HepG2 (cell line): ENCODE measurements around the gene MKS1. TPM values are rescaled to one million over a fixed set of nuclear protein-coding genes. Genes with fewer than 3 reads are reported as not detected.

Experiments
- CCAR2 ChIP-seq: fragments of 200-400 bp; formaldehyde crosslinking; optimal IDR thresholded peaks from 2 replicates; pipeline ENCODE3; 2018; ENCODE audit warnings: low read depth, mild to moderate bottlenecking, low read length, moderate library complexity
- CSRNP1 ChIP-seq: sonication (generic); formaldehyde crosslinking; IDR thresholded peaks from 2 replicates; pipeline ENCODE4 v1.8.1; 2023; ENCODE audit warnings: mild to moderate bottlenecking, missing genetic modification reagents
- ELF3 ChIP-seq: IDR thresholded peaks from 2 replicates; pipeline ENCODE4 v1.6.1; 2016; ENCODE audit warnings: missing genetic modification reagents, missing compliant biosample characterization
- ELF4 ChIP-seq: sonication (generic); formaldehyde crosslinking; IDR thresholded peaks from 2 replicates; pipeline ENCODE4 v1.5.0; 2020; ENCODE audit warnings: missing genetic modification reagents, mild to moderate bottlenecking, moderate library complexity, borderline replicate concordance
- GMEB2 ChIP-seq: IDR thresholded peaks from 2 replicates; pipeline ENCODE4 v1.6.1; 2016; ENCODE audit warnings: missing biosample characterization, missing genetic modification reagents, low read depth
- MTA1 ChIP-seq: sonication (generic); formaldehyde crosslinking; IDR thresholded peaks from 2 replicates; pipeline ENCODE4 v1.4.0; 2020; ENCODE audit warnings: missing genetic modification reagents, mild to moderate bottlenecking, borderline replicate concordance
- NFYC ChIP-seq: IDR thresholded peaks from 2 replicates; pipeline ENCODE4 v1.6.1; 2016; ENCODE audit warnings: missing genetic modification reagents, missing compliant biosample characterization
- NRL ChIP-seq: sonication (generic); formaldehyde crosslinking; IDR thresholded peaks from 2 replicates; pipeline ENCODE4 v1.5.0; 2020; ENCODE audit warnings: missing genetic modification reagents, mild to moderate bottlenecking, moderate library complexity, borderline replicate concordance
- TAF1 ChIP-seq: sonication (generic); formaldehyde crosslinking; IDR thresholded peaks from 2 replicates; pipeline ENCODE4 v1.4.0; 2020; ENCODE audit warnings: missing genetic modification reagents
- UBTF ChIP-seq: sonication (generic); formaldehyde crosslinking; IDR thresholded peaks from 2 replicates; pipeline ENCODE4 v1.4.0; 2020; ENCODE audit warnings: mild to moderate bottlenecking, missing genetic modification reagents
- ZNF17 ChIP-seq: sonication (generic); formaldehyde crosslinking; IDR thresholded peaks from 2 replicates; pipeline ENCODE4 v1.5.0; 2020; ENCODE audit warnings: mild to moderate bottlenecking, missing genetic modification reagents
- ZNF276 ChIP-seq: sonication (generic); formaldehyde crosslinking; IDR thresholded peaks from 2 replicates; pipeline ENCODE4 v1.4.0; 2020; ENCODE audit warnings: mild to moderate bottlenecking, low read depth, missing genetic modification reagents
- ZNF501 ChIP-seq: sonication (generic); formaldehyde crosslinking; IDR thresholded peaks from 2 replicates; pipeline ENCODE4 v1.5.1; 2020; ENCODE audit warnings: mild to moderate bottlenecking, moderate library complexity, missing genetic modification reagents
- polyA plus RNA-seq, 8 experiments: library from polyadenylated mRNA; depleted of rRNA in 3 of 8; stranded (reverse) in 7 of 8; unstranded in 1 of 8; fragments of >200 nt; fragmentation: Illumina TruSeq in 4 of 8; extraction: Trizol in 4 of 8; gene quantifications; 2 replicates each; pipeline versions ENCODE4 v1.2.1 to v1.2.3, GENCODE V29; 2011 to 2016; ENCODE audit warnings: low read depth in 4 of 8, missing spikeins in 1 of 8, mixed read lengths in 1 of 8; ENCODE audit not compliant: insufficient read depth in 1 of 8
- total RNA-seq, 5 experiments: library from RNA; depleted of rRNA; stranded (reverse); fragments of >200 nt; fragmentation: Illumina TruSeq; extraction: Trizol; gene quantifications; 2 replicates each; pipeline ENCODE4 v1.2.3, GENCODE V29; 2016; ENCODE audit warnings: low read depth in 1 of 5
- TF ChIP-seq, protein P1 (sequence below): sonication (generic); formaldehyde crosslinking; IDR thresholded peaks from 2 replicates; pipeline ENCODE4 v1.8.0; 2022; ENCODE audit warnings: mild to moderate bottlenecking, missing genetic modification reagents, borderline replicate concordance
- TF ChIP-seq, protein P2 (sequence below): IDR thresholded peaks from 2 replicates; pipeline ENCODE4 v1.6.1; 2016; ENCODE audit warnings: missing genetic modification reagents, missing compliant biosample characterization

Gene MKS1
- total and polyA plus RNA-seq, 2 of the 13 experiments (the other 11 are each of a cell fraction or from before 2014, with no cell fraction given) = 16.1 to 26.3 TPM

GRCh38 chr17:58249270-58250133, 30.4 kb upstream of the MKS1 start (continued):
- TF ChIP-seq TAF1 (CRISPR knock-in tag) = no peak
- peak; percentile 91 for TF ChIP-seq CSRNP1 (CRISPR knock-in tag)
- TF ChIP-seq, protein P1, sequence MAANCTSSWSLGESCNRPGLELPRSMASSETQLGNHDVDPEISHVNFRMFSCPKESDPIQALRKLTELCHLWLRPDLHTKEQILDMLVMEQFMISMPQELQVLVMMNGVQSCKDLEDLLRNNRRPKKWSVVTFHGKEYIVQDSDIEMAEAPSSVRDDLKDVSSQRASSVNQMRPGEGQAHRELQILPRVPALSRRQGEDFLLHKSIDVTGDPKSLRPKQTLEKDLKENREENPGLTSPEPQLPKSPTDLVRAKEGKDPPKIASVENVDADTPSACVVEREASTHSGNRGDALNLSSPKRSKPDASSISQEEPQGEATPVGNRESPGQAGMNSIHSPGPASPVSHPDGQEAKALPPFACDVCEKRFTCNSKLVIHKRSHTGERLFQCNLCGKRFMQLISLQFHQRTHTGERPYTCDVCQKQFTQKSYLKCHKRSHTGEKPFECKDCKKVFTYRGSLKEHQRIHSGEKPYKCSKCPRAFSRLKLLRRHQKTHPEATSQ (CRISPR knock-in tag) = peak; percentile 79; the same call in 1 of the 2 replicates
- TF ChIP-seq, protein P2, sequence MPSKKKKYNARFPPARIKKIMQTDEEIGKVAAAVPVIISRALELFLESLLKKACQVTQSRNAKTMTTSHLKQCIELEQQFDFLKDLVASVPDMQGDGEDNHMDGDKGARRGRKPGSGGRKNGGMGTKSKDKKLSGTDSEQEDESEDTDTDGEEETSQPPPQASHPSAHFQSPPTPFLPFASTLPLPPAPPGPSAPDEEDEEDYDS (CRISPR knock-in tag) = no peak
- peak; percentile 23; the same call in 1 of the 2 replicates for TF ChIP-seq UBTF (CRISPR knock-in tag)
- no peak for TF ChIP-seq NFYC (CRISPR knock-in tag)
- TF ChIP-seq ELF3 (CRISPR knock-in tag) = no peak
- TF ChIP-seq CCAR2 = no peak
- no peak for TF ChIP-seq MTA1
- TF ChIP-seq ZNF17 (CRISPR knock-in tag) = no peak
- 0 out of 2 replicates have a peak, but pooled peaks have one; percentile 43 for TF ChIP-seq ZNF276
- TF ChIP-seq ZNF501 (CRISPR knock-in tag) = no peak
- no peak for TF ChIP-seq GMEB2
- peak; percentile 90 for TF ChIP-seq NRL
- TF ChIP-seq ELF4 = no peak
